22Rv1 (cell line): ENCODE data around the gene GCNT4.

ENCODE experiments used
- ZFX ChIP-seq: fragments of 450-650 bp; IDR thresholded peaks from 2 replicates; pipeline ENCODE4 v1.6.1; 2017; ENCODE audit warnings: antibody characterized with exemption, borderline replicate concordance
- TF ChIP-seq, protein P1 (sequence below): fragments of 450-650 bp; IDR thresholded peaks from 2 replicates; pipeline ENCODE4 v1.5.1; 2017; ENCODE audit warnings: mild to moderate bottlenecking

DNA sequence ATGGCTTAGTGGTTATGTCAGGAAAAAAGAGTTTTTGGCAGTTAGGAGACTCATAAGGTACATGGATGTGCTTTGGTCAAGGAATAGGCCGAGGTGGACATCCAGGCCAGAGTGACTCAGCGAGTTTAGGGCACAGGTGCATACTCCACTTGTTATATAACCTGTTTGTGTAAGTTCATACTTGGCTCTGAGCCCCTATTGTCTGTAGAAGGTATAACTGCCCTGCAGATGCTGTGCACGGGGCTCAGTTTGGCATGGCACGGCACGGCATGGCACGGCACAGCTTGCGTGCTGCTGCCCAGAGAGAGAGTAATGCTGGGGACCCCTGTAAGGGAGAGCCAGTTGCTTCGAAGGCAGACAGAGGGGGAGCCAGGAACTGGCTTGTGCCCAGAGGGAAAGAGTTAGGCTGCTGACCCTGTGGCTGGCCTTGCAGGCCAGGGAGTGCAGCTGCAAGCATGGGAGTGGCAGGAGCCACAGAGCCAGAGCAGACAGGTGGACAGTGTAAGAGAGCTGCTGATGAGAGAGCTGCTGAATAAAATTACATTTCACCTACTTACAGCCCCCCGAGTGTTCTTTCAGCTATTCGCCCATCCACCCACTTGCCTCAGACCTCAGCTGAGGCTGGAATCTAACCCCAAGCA lies 32.2 kb downstream of the GCNT4 start:
- TF ChIP-seq, protein P1, sequence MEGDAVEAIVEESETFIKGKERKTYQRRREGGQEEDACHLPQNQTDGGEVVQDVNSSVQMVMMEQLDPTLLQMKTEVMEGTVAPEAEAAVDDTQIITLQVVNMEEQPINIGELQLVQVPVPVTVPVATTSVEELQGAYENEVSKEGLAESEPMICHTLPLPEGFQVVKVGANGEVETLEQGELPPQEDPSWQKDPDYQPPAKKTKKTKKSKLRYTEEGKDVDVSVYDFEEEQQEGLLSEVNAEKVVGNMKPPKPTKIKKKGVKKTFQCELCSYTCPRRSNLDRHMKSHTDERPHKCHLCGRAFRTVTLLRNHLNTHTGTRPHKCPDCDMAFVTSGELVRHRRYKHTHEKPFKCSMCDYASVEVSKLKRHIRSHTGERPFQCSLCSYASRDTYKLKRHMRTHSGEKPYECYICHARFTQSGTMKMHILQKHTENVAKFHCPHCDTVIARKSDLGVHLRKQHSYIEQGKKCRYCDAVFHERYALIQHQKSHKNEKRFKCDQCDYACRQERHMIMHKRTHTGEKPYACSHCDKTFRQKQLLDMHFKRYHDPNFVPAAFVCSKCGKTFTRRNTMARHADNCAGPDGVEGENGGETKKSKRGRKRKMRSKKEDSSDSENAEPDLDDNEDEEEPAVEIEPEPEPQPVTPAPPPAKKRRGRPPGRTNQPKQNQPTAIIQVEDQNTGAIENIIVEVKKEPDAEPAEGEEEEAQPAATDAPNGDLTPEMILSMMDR = no peak
- no peak for TF ChIP-seq ZFX
